GM20000 (cell line): ENCODE data around the gene MACC1.
A peak's percentile ranks its signal among the peaks of the same experiment; 100 is the strongest.

Experiments used
- DNase-seq: peaks from one replicate; pipeline ENCODE4 v3.0.0; 2012; ENCODE audit warnings: low spot score
- TF ChIP-seq, protein P1 (sequence below): IDR thresholded peaks from 2 replicates; pipeline ENCODE4 v1.5.1; 2012; ENCODE audit warnings: mild to moderate bottlenecking, control low read depth; ENCODE audit errors: extremely low read depth, missing control alignments

MACC1 gene

GRCh38 chr7:20222219-20222828 is 5.1 kb upstream of the MACC1 start:
- TF ChIP-seq, protein P1, sequence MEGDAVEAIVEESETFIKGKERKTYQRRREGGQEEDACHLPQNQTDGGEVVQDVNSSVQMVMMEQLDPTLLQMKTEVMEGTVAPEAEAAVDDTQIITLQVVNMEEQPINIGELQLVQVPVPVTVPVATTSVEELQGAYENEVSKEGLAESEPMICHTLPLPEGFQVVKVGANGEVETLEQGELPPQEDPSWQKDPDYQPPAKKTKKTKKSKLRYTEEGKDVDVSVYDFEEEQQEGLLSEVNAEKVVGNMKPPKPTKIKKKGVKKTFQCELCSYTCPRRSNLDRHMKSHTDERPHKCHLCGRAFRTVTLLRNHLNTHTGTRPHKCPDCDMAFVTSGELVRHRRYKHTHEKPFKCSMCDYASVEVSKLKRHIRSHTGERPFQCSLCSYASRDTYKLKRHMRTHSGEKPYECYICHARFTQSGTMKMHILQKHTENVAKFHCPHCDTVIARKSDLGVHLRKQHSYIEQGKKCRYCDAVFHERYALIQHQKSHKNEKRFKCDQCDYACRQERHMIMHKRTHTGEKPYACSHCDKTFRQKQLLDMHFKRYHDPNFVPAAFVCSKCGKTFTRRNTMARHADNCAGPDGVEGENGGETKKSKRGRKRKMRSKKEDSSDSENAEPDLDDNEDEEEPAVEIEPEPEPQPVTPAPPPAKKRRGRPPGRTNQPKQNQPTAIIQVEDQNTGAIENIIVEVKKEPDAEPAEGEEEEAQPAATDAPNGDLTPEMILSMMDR = no peak
- DNase-seq = no peak

GRCh38 chr7:20220921-20221547 is 3.9 kb upstream of the MACC1 start:
- TF ChIP-seq, protein P1 = no peak
- no peak for DNase-seq

- no peak for DNase-seq
- TF ChIP-seq, protein P1 = no peak
These were observed 3.1 kb upstream of the MACC1 start for GRCh38 chr7:20220293-20220761.

- TF ChIP-seq, protein P1 = no peak
- DNase-seq = peak; percentile 61
These were observed 2.5 kb upstream of the MACC1 start for GRCh38 chr7:20219446-20220292.

DNA sequence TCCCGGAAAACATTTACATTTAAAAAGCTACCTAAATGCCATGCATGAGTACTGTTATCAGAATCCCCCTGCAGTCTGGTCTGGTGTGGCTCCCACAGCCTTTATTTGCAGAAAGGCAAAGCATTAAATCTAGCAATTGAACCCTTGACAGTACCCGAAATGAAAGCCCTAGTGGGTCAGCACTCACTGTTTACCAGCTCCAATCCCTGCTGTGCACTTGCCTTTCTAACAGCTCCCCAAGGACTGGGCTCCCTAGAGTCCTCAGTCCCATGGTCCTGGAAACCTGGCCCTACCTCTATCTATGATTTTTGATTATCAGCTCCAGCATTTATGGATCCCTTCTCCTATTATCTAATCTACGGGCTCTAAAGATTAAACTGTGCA is 1.9 kb upstream of the MACC1 start:
- no peak for DNase-seq
- TF ChIP-seq, protein P1 = no peak

GRCh38 chr7:20218279-20218678 is 1.1 kb upstream of the MACC1 start:
- TF ChIP-seq, protein P1 = no peak
- no peak for DNase-seq
